Gastrocnemius medialis (tissue), 4 donors: ENCODE results near the gene SPON1.

Source experiments
- POLR2A ChIP-seq, 2 donors: fragments of 450-650 bp; IDR thresholded peaks; one replicate each; pipeline ENCODE4 v1.6.1; 2017; ENCODE audit warnings: antibody characterized with exemption in 2 of 2, mild to moderate bottlenecking in 2 of 2, moderate library complexity in 2 of 2
- TF ChIP-seq, protein P1 (sequence below), 5 experiments: fragments of 450-650 bp in 3 of 5; fragments of 200-600 bp in 2 of 5; sonication (generic) in 2 of 5; IDR thresholded peaks in 4 of 5; conservative IDR thresholded peaks in 1 of 5; 1 replicate in 4 of 5; 2 replicates in 1 of 5; pipeline ENCODE4 v1.5.1; 2016 to 2019; ENCODE audit warnings: antibody characterized with exemption in 5 of 5, mild to moderate bottlenecking in 3 of 5, moderate library complexity in 3 of 5

- no peak for TF ChIP-seq POLR2A (IDR thresholded peaks at IDR 0.05)
- TF ChIP-seq, protein P1, sequence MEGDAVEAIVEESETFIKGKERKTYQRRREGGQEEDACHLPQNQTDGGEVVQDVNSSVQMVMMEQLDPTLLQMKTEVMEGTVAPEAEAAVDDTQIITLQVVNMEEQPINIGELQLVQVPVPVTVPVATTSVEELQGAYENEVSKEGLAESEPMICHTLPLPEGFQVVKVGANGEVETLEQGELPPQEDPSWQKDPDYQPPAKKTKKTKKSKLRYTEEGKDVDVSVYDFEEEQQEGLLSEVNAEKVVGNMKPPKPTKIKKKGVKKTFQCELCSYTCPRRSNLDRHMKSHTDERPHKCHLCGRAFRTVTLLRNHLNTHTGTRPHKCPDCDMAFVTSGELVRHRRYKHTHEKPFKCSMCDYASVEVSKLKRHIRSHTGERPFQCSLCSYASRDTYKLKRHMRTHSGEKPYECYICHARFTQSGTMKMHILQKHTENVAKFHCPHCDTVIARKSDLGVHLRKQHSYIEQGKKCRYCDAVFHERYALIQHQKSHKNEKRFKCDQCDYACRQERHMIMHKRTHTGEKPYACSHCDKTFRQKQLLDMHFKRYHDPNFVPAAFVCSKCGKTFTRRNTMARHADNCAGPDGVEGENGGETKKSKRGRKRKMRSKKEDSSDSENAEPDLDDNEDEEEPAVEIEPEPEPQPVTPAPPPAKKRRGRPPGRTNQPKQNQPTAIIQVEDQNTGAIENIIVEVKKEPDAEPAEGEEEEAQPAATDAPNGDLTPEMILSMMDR (IDR thresholded peaks at IDR 0.05 in 4 of 5, conservative IDR thresholded peaks at IDR 0.05 in 1 of 5) = no peak
Observed at GRCh38 chr11:13993096-13993765, 30.7 kb downstream of the SPON1 start.
